ENCODE data around the gene EFCAB11.

Gene EFCAB11

DNA sequence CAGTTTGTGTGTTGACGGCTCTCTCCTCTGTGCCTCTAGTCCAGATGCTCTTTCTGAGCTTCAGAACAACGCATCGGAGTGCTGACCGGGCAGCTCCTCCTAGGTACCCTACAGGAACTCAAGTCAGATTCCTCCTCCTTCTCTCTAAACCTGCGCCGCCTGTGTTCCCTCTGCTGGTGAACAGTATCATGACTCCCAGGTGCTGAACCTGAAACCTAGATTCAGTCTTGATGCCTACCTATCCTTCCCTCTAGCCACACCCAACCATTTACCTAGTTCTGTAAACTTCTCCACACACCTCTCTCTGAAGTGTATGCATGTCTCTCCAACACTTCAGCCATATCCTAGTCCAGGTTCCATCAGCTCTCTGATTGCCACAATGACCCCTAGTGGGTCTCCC is 112.7 kb downstream of the EFCAB11 start:
- H3K4me3 ChIP-seq (ENCODE audit: low read depth, low read length), result no peak overlapping the region
- no peak for DNase-seq (ENCODE audit: low read depth)

DNA sequence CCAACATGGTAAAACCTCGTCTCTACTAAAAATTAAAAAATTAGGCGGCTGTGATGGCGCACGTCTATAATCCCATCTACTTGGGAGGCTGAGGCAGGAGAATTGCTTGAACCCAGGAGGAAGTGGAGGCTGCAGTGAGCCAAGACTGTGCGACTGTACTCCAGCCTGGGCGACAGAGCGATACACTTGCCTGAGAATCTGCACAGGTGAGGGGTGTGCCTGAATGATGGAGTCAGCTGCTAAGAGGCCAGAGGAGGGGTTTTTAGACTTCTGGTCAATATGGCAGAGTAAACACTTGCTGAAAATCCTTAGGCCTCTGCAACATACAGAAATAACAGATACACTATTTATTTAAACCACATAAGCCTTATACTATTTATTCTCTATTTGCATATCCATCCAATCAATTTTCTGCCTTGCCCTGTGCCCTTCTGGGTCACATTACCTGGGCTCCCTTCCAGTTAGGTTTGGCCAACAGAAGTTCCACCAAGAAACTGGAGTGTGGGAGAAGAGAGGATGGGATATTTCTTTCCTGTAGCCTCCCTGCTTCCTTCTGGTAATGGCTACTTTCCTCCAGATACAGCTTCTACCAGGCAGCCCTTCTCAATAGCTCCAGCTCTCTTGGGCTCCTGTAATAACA is 117.6 kb downstream of the EFCAB11 start:
- no peak for DNase-seq (ENCODE audit: low read depth)
- no peak overlapping the region for H3K4me3 ChIP-seq (ENCODE audit: low read depth, low read length)

DNA sequence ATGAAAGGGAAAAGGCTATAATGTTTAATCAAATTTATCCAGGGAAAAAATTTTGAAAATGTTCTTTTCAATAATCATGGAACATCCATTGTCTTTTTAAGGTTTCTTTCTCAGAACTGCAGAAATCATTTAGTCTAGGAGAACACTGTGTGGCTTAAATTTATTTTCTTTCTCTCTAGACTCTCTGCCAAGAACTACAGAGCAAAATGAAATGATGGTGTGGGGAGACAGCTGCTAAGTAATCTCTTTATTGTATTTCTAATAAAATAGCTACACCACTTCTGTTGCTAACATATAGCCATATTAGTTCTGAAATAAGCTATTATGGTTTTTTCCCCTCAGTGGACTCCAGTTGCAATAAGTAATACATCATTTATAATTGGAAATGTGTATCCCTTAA is 120.9 kb downstream of the EFCAB11 start:
- DNase-seq (ENCODE audit: low read depth), result no peak
- no peak overlapping the region for H3K4me3 ChIP-seq (ENCODE audit: low read depth, low read length)

DNA sequence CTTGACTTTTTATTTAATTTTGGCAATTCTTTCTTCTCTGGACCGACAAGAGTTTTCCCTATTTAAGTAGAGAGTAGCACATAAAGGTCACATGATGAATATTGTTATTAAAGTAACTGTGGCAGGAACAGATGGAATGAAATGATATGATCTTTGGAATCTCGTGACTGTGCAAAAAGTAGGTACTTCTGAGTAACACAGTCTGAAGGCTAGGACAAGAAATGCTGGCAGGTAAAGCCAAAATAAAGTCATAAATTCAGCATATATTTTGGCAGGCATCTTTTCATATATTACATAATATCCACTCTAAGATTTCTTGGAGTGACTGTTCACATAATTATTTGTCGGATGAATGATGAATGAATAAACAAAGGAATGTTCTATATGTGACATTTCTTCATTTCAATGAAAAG is 121.4 kb downstream of the EFCAB11 start:
- H3K4me3 ChIP-seq (ENCODE audit: low read depth, low read length), result no peak overlapping the region
- DNase-seq (ENCODE audit: low read depth), result no peak

DNA sequence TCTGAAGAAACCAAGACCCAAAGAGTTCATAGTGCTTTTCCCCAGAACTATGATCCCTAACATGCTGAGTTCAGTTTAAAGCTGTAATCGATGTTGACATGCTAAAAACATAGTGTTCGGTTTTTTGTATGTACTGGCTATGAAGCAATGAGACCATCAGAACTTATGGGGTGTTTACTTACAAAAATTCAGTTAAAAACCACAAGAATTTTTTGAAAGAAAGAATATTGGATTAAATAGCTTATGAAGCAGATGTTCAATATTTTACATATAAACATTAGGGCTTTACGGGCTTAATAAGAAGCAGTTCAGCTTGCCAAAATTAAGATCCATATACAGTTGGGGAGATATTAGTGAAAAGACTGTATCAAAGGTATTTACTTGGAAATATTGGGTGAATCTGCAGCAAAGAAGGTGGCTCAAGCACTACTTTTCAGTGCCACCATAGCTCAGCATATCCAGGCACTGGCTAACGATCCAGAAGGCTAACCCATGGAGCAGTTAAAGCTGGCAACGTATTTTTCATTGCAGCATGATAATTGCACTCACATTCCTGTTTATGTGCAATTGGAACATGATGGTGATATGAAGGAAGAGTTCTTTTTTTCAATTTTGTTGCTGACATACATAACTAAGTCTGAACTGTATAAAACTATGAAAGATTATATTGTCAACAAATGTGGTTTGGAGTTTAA is 125.9 kb downstream of the EFCAB11 start:
- no peak for DNase-seq (ENCODE audit: low read depth)

DNA sequence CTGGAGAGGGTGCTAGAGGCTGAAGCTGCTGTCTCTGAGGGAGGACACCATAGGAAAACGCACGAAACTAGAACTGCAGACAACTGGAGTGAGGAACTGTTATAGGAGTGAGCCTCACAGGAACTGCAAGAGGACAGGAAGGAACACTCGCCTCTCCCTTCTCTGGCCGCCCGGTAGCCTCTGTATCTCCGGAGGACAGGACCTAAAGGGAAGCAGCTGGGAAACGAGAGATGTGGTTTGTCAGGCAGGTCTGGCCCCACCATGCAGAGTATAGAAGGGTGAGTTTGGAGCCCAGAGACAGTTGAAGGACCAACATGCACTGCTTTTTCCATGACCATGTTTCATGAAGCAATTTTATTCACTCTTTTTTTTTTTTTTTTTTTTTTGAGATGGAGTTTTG is 127.3 kb downstream of the EFCAB11 start:
- no peak for DNase-seq (ENCODE audit: low read depth)
- no peak overlapping the region for H3K4me3 ChIP-seq (ENCODE audit: low read depth, low read length)

More for the DNA sequence above, 125.9 kb downstream of the EFCAB11 start:
- H3K4me3 ChIP-seq (ENCODE audit: low read depth, low read length), result no peak overlapping the region

DNA sequence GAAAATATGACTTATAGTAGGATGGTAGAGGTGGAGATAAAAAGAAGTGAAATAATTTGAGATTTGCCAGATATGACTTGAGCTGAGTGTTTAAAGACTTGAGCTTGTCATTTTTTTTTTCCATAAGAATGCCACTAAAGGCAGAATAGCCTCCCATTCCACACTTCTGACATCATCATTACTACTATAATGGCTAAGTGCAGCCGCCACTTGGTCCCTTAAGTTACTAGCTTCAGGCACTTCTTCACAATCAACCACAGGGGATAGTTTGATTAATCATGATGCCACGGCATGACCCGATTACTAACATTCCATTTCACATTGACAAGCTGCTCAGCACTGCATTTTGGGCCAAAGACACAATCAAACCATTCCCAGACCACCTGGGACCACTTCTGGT is 127.9 kb downstream of the EFCAB11 start:
- DNase-seq (ENCODE audit: low read depth), result no peak
- H3K4me3 ChIP-seq (ENCODE audit: low read depth, low read length), result no peak overlapping the region

DNA sequence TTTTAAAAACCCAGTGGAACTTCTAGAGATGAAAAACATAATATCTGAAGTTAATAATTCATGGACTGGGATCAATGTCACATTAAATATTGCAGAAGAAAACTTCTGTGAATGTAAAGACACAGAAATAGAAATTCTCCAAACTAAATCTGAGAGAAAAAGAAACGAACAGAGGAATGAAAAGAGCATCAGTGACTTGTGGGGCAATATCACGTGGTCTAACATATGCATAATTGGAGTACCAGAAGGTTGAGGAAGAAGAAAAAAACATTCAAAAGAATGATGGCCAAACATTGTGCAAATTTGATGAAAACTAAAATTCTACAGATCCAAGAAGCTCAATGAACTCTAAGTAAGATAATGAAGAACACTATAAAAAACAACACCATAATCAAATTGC is 130.8 kb downstream of the EFCAB11 start:
- no peak overlapping the region for H3K4me3 ChIP-seq (ENCODE audit: low read depth, low read length)
- no peak for DNase-seq (ENCODE audit: low read depth)

DNA sequence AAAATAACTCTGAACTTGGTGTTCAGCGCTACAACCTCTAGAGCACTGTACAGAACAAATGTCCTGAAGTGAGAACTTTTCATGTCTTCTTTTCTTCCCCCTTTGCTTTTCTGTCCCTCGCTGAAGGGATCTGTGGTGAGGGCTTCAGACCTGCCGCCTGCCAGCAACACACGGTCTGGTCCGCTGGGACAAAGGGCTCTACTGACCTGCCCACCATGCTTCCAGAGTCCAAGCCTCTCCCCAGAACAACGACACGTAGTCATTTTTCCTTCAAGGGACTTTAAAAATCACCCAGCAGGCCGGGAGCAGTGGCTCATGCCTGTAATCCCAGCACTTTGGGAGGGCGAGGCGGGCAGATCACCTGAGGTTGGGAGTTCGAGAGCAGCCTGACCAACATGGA is 140.4 kb downstream of the EFCAB11 start:
- DNase-seq (ENCODE audit: low read depth), result peak; percentile 4
- H3K4me3 ChIP-seq (ENCODE audit: low read depth, low read length), result no peak overlapping the region

DNA sequence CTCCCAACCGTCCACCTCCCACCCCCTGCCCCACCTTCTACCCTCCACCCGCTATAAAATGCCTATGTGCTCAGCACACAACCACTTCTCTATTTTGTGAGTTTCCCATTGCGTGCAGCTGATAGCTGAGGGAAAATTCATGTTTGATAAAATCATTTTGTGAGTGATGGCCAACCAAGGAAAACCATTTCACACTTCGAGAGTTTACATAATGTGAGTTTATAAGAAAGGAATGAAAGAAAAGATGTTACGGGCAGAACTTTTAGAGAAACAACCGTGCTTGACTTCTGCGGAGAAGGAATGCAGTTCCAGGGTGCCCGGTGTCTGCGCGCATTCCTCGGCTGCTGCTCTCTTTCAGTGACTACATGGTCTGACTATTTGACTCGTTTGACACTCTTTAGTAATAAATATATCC is 140.9 kb downstream of the EFCAB11 start:
- H3K4me3 ChIP-seq (ENCODE audit: low read depth, low read length), result peak overlapping the region; percentile 14
- DNase-seq (ENCODE audit: low read depth), result peak; percentile 74

DNA sequence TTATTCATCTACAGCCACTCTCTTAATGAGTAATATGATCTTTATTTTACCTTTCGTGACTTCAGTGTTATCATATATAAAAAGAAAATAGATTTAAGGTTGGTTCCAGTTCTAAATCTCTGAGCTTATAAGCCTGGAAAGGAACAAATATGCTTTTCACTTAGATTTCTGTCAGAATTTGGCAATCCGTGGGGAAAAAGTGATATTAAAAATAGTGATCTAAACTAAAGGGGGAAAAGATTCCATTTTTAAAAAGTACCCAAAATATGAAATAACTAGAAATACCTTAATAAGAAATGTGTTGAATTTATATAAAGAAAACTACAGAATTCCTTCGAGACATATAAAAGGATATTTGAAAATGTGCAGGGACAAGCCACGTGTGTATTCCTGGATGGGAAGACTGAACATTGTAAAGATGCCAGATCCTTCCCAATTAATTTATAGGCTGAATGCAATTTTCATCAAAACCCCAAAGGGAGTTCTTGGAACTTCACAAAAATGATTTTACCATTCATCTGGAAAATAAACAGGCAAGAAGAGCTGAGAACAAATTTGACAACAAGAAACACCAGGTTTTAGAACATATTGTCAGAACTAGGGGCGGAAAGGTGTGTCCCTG is 142.5 kb downstream of the EFCAB11 start:
- H3K4me3 ChIP-seq (ENCODE audit: low read depth, low read length), result no peak overlapping the region
- no peak for DNase-seq (ENCODE audit: low read depth)

DNA sequence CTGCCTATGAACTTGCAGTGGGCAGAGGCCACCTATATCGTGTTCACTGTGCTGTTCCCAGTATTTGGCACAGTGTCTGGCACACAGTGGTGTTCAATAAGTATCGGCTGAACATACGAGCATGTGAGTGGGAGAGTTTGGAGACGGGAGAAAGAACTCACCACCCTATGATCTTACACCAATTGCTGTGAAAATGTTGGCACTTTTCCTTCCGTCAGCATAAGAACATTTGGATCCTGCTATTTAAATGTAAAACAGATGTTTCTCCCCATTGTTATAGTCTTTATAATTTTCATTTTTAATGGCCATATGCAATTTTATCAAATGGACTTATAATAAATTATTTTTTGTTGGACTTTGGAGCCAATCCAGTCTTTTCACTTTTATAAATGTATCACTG is 144.4 kb downstream of the EFCAB11 start:
- H3K4me3 ChIP-seq (ENCODE audit: low read depth, low read length), result no peak overlapping the region

DNA sequence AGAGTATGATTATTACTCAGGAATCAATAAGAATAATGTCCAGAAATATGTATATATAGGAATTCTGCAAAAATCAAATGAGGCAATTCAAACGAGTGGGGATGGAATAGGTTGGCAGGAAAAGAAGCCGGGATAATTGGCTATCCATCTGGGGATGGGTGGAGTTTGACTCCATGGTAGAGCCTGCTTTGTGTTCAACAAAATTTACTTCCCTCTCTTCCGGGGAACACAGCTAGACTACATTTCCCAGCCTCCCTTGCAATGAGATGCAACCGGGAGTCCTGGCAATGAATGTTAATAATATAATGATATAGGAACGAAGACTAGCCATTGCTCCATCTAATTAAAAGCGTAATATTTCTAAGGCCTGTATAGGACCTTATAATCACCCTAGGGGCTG is 146.6 kb downstream of the EFCAB11 start:
- no peak overlapping the region for H3K4me3 ChIP-seq (ENCODE audit: low read depth, low read length)
- DNase-seq (ENCODE audit: low read depth), result no peak

More for the DNA sequence above, 144.4 kb downstream of the EFCAB11 start:
- DNase-seq (ENCODE audit: low read depth), result no peak

DNA sequence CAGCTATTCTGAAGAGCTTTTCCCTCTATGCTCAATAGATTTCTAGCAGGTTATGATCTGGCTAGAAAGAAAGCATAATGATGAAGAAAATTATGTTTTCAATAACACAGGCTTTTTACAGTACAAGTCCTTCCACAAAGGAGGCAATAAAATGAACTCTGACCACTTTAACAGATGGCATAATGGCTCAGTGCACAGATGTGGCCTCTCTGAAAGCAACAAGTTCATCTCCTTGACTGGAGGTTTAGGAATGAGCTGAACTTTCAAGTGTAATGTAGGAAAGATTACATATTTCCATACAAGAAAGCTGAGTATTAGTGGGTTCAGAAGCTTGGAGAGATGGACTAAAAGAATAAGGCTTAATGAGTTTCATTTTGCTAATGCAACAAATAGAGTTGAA is 147.4 kb downstream of the EFCAB11 start:
- no peak overlapping the region for H3K4me3 ChIP-seq (ENCODE audit: low read depth, low read length)
- no peak for DNase-seq (ENCODE audit: low read depth)

DNA sequence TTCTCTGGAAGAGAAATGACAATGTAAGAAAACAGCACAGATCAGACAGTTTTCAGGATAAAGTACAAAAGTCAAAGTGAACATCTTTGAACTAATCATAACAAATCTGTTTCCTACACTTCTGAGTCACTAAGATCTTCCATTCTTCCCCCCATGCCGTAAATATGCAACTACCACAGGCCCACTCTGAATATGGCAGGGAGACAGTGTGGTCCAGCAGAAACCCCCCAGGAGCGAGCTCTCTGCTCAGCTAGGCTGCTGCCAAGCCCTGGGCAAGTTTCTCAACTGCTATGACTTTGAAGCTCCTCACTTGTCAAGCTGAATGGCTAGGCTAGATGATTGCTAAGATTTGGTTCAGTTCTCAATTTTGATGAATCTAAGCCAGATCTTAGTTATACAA is 148.1 kb downstream of the EFCAB11 start:
- DNase-seq (ENCODE audit: low read depth), result no peak
- H3K4me3 ChIP-seq (ENCODE audit: low read depth, low read length), result no peak overlapping the region

DNA sequence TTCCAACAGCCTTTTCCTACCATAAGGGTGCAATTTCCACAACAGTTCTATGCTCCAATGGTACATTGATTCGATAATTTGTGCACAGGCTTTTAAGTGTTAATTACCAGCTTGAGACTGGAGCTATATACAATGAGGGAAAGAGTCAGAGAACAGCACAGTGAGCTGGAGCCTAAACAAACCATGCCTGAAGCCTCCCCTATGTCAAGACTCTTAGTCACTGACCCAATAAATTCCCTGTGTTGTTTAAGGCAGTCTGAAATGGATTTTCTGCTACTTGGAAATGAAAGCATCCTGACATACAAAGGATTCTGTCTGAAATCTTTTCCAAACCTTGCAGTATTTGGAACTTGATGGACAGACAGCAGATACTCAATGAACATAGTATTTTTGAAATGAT is 149.0 kb downstream of the EFCAB11 start:
- no peak for DNase-seq (ENCODE audit: low read depth)
- H3K4me3 ChIP-seq (ENCODE audit: low read depth, low read length), result no peak overlapping the region

DNA sequence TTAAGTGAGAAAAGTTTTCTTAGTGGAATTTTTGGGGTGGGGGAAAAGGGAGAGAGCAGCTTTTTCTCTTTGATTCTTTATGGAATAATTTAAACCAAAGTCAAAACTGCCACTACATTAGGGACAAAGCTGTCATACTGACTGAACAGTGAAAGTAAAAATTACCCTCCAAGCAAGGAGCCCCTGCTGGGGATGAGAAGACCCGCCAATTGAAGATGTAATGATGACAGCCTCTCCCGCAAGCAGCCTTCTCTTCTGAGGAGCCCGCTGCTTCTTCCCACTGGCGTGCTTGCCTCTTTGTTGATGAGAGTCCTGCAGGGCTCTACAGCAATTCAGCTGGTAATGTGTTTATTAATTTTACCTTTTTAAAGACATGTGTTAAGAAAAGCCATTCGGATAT is 151.0 kb downstream of the EFCAB11 start:
- H3K4me3 ChIP-seq (ENCODE audit: low read depth, low read length), result no peak overlapping the region
- DNase-seq (ENCODE audit: low read depth), result no peak

DNA sequence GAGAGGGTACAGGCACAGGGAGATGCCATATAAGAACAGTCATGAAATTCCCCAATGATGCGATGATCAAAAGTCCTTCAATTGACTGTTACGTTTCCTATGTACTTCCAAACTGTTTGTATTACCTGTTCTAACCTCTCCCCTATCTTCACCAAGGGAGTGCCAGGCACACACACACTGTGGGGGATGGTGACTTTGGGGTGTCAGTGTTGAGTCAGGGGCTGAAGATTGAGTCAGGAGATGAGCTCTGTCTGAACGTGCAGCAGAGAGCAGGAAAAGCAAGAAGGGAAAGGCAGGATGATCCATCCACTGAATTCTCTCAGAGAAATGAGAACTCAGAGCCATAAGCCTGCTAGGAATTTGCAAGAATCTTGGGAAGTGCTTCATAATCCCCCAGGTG is 153.4 kb downstream of the EFCAB11 start:
- no peak overlapping the region for H3K4me3 ChIP-seq (ENCODE audit: low read depth, low read length)
- no peak for DNase-seq (ENCODE audit: low read depth)

DNA sequence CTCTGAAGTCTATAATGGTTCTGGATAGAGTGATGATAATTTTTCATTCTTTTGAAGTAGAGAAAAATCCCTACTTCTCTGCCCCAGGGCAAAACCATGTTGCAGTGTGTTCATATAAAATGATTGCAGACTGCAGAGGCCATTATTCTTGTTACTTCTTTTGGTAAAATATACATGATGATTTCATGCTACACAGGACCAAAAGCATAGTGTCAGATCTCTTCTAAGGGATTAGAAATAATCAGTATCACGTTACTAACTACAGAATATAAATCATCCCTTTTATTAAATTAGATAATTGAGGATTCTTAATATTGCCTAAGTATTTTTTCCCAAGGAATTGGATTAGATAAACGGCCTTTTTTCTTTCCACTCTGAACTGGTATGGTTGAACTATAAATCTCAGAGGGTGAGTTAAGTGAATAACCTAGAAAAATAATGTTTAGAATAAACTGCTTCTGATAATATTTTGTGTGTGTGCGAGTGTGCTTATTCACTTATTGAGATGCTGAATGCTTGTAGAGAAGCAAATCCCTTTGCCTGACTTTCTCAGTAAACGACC is 156.2 kb downstream of the EFCAB11 start:
- H3K4me3 ChIP-seq (ENCODE audit: low read depth, low read length), result no peak overlapping the region
- DNase-seq (ENCODE audit: low read depth), result no peak

DNA sequence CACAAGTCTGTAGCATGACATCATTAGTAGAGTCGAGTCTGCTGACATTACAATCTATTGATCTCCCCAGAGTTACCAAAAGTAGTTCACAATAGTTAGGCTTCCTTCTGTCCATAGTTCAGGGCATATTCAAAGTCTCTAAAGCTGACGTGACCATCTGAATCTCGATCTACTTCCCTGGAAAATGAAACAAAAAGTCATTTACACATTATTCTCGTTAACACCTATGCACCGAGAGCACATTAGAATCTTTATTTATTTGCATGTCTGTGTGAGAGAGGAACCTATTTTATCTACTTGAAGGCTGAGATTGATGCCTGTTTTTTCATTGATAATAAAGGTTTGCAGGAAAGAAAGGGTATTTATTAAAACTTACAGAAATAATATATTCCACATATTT is 157.4 kb downstream of the EFCAB11 start:
- no peak overlapping the region for H3K4me3 ChIP-seq (ENCODE audit: low read depth, low read length)
- no peak for DNase-seq (ENCODE audit: low read depth)

DNA sequence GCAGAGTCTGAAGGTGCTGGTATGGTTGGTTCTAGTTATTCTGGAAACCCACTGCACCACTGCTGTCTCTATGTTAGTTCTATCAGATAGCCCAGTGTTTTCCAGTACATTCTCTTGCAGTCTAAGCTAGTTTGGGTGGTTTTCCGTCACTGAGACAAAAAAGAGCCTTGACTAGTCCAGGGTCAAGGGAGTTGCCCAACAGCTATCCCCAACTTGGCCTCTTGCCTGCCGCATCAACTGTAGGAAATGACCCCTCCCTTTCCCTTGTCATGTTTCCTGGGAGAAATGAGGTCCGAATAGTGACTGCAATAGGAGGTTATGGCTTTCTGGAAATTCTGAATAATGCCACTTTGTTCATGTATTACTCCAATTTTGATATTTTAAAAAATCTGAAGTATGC is 160.4 kb downstream of the EFCAB11 start:
- no peak for DNase-seq (ENCODE audit: low read depth)

More for the DNA sequence above, 160.4 kb downstream of the EFCAB11 start:
- no peak overlapping the region for H3K4me3 ChIP-seq (ENCODE audit: low read depth, low read length)
